Measurements from ENCODE around the gene MOGAT1. TPM values are rescaled to one million over a fixed set of nuclear protein-coding genes. Genes with fewer than 3 reads are reported as not detected.
"Not testable (repeated sequence)": the region's sequence is repeated elsewhere in the genome, so short reads cannot be mapped to it uniquely, and the experiment has no call there.

The MOGAT1 gene
- total RNA-seq, 1 donor from 2014 or later, result not detected

GRCh38 chr2:222670191-222671038 lies 1.0 kb upstream of the MOGAT1 start:
- DNase-seq, result no peak

- no peak for DNase-seq
These were observed 577 bp downstream of the MOGAT1 start for GRCh38 chr2:222672068-222672401.

GRCh38 chr2:222673273-222673672 lies 1.8 kb downstream of the MOGAT1 start:
- DNase-seq, result no peak

- no peak for DNase-seq
These were observed 2.4 kb downstream of the MOGAT1 start for GRCh38 chr2:222673883-222674282.

- DNase-seq, result no peak
These were observed 6.5 kb downstream of the MOGAT1 start for GRCh38 chr2:222677981-222678380.

GRCh38 chr2:222683805-222684204 lies 12.3 kb downstream of the MOGAT1 start:
- no peak for DNase-seq

GRCh38 chr2:222686086-222686750 lies 14.8 kb downstream of the MOGAT1 start:
- DNase-seq, result no peak

GRCh38 chr2:222688917-222689316 lies 17.5 kb downstream of the MOGAT1 start:
- no peak for DNase-seq

- DNase-seq, result no peak
These were observed 17.9 kb downstream of the MOGAT1 start for GRCh38 chr2:222689322-222689721.

GRCh38 chr2:222690564-222691200 lies 19.2 kb downstream of the MOGAT1 start:
- DNase-seq, result peak; percentile 55

GRCh38 chr2:222693413-222693812 lies 22.0 kb downstream of the MOGAT1 start:
- not testable (repeated sequence) for DNase-seq

GRCh38 chr2:222693837-222694236 lies 22.4 kb downstream of the MOGAT1 start:
- no peak for DNase-seq

GRCh38 chr2:222698276-222698675 lies 26.8 kb downstream of the MOGAT1 start:
- no peak for DNase-seq

GRCh38 chr2:222701233-222701632 lies 29.8 kb downstream of the MOGAT1 start:
- no peak for DNase-seq

GRCh38 chr2:222701721-222702131 lies 30.3 kb downstream of the MOGAT1 start:
- DNase-seq, result no peak

GRCh38 chr2:222703091-222703490 lies 31.6 kb downstream of the MOGAT1 start:
- DNase-seq, result no peak

- DNase-seq, result peak; percentile 3
These were observed 32.4 kb downstream of the MOGAT1 start for GRCh38 chr2:222703886-222704285.

GRCh38 chr2:222706616-222707015 lies 35.2 kb downstream of the MOGAT1 start:
- no peak for DNase-seq

- no peak for DNase-seq
These were observed 35.7 kb downstream of the MOGAT1 start for GRCh38 chr2:222707102-222707688.

GRCh38 chr2:222707689-222708273 lies 36.3 kb downstream of the MOGAT1 start:
- no peak for DNase-seq

- peak; percentile 59 for DNase-seq
These were observed 36.8 kb downstream of the MOGAT1 start for GRCh38 chr2:222708274-222708710.

GRCh38 chr2:222709191-222709891 lies 37.9 kb downstream of the MOGAT1 start:
- DNase-seq, result peak; percentile 43
